Neural cell (in vitro differentiated cells): ENCODE results near the gene ZFR. TPM values are rescaled to one million over a fixed set of nuclear protein-coding genes. Genes with fewer than 3 reads are reported as not detected.

Source experiments
- H2AFZ ChIP-seq: fragments of 200-600, 300-800 bp; sonication (generic), shearing (Covaris generic); 2 replicates; pipeline ENCODE4 v1.6.0; 2014; ENCODE audit warnings: low read depth, mild to moderate bottlenecking, antibody characterized with exemption, low read length, moderate library complexity
- H3F3A ChIP-seq: fragments of 200-600 bp; shearing (Covaris generic); 2 replicates; pipeline ENCODE4 v1.6.1; 2016; ENCODE audit warnings: mild to moderate bottlenecking, moderate library complexity, mixed read lengths, antibody characterized with exemption, low read length; ENCODE audit not compliant: insufficient read depth, poor library complexity, severe bottlenecking
- H3K27ac ChIP-seq: fragments of 200-600, 300-800 bp; sonication (generic), shearing (Covaris generic); 2 replicates; pipeline ENCODE4 v1.5.1; 2014; ENCODE audit warnings: mild to moderate bottlenecking, low read length, moderate library complexity
- H3K27me3 ChIP-seq: fragments of 300-800, 200-600 bp; sonication (generic), shearing (Covaris generic); 2 replicates; pipeline ENCODE4 v1.6.0; 2014; ENCODE audit warnings: mild to moderate bottlenecking, low read depth, low read length, moderate library complexity; ENCODE audit not compliant: insufficient read depth
- H3K36me3 ChIP-seq: fragments of 300-800, 200-600 bp; sonication (generic), shearing (Covaris generic); 2 replicates; pipeline ENCODE4 v1.5.1; 2014; ENCODE audit warnings: mild to moderate bottlenecking, antibody characterized with exemption, low read length, moderate library complexity; ENCODE audit not compliant: insufficient read depth
- H3K4me2 ChIP-seq: fragments of 300-800, 200-600 bp; sonication (generic), shearing (Covaris generic); 2 replicates; pipeline ENCODE4 v1.6.0; 2014; ENCODE audit warnings: mild to moderate bottlenecking, low read length
- H3K4me3 ChIP-seq: fragments of 300-800, 200-600 bp; sonication (generic), shearing (Covaris generic); 2 replicates; pipeline ENCODE4 v1.5.1; 2014; ENCODE audit warnings: mild to moderate bottlenecking, low read length, moderate library complexity
- H3K79me2 ChIP-seq: fragments of 200-600 bp; shearing (Covaris generic); replicated peaks from 2 replicates; pipeline ENCODE4 v1.6.0; 2014; ENCODE audit warnings: mild to moderate bottlenecking, low read length, moderate library complexity; ENCODE audit not compliant: insufficient read depth
- H3K9ac ChIP-seq: fragments of 300-800, 200-600 bp; sonication (generic), shearing (Covaris generic); 2 replicates; pipeline ENCODE4 v1.6.1; 2016; ENCODE audit warnings: mild to moderate bottlenecking, low read length, mixed read lengths
- H3K9me2 ChIP-seq: fragments of 200-600 bp; shearing (Covaris generic); 2 replicates; pipeline ENCODE4 v1.6.1; 2016; ENCODE audit warnings: mild to moderate bottlenecking, low read length, mixed read lengths; ENCODE audit not compliant: insufficient read depth
- H3K9me3 ChIP-seq: fragments of 200-600, 300-800 bp; sonication (generic), shearing (Covaris generic); 2 replicates; pipeline ENCODE4 v1.6.1; 2016; ENCODE audit warnings: mild to moderate bottlenecking, mixed run types, low read length, moderate library complexity, mixed read lengths
- H4K20me1 ChIP-seq: fragments of 200-600 bp; shearing (Covaris generic); 2 replicates; pipeline ENCODE4 v1.6.1; 2016; ENCODE audit warnings: mild to moderate bottlenecking, mixed run types; ENCODE audit not compliant: insufficient read depth
- EP300 ChIP-seq: fragments of 450-650 bp; conservative IDR thresholded peaks from 2 replicates; pipeline ENCODE4 v1.6.1; 2014; ENCODE audit warnings: antibody characterized with exemption, mild to moderate bottlenecking, moderate library complexity; ENCODE audit not compliant: poor library complexity, severe bottlenecking
- EZH2 ChIP-seq: fragments of 200-600, 300-800 bp; shearing (Covaris generic), sonication (generic); IDR thresholded peaks from 2 replicates; pipeline ENCODE4 v1.6.1; 2014; ENCODE audit warnings: antibody characterized with exemption, low read length, borderline replicate concordance, mild to moderate bottlenecking; ENCODE audit not compliant: insufficient read depth, poor library complexity, severe bottlenecking
- MXI1 ChIP-seq: fragments of 450-650 bp; conservative IDR thresholded peaks from 2 replicates; pipeline ENCODE4 v1.6.1; 2014; ENCODE audit warnings: antibody characterized with exemption, mild to moderate bottlenecking; ENCODE audit not compliant: poor library complexity, severe bottlenecking
- POLR2AphosphoS5 ChIP-seq: IDR thresholded peaks from 2 replicates; pipeline ENCODE4 v1.6.1; 2012
- RAD21 ChIP-seq: fragments of 450-650 bp; conservative IDR thresholded peaks from 2 replicates; pipeline ENCODE4 v1.6.1; 2014; ENCODE audit warnings: antibody characterized with exemption, mild to moderate bottlenecking, moderate library complexity
- SMC3 ChIP-seq: fragments of 450-650 bp; conservative IDR thresholded peaks from 2 replicates; pipeline ENCODE4 v1.6.1; 2014; ENCODE audit warnings: antibody characterized with exemption, mild to moderate bottlenecking, moderate library complexity; ENCODE audit not compliant: poor library complexity
- TAF1 ChIP-seq: IDR thresholded peaks from 2 replicates; pipeline ENCODE4 v1.6.1; 2012; ENCODE audit warnings: low read depth
- polyA plus RNA-seq: library from polyadenylated mRNA; depleted of rRNA; stranded (reverse); fragments of >200 nt; gene quantifications from 2 replicates; pipeline ENCODE4 v1.2.3, GENCODE V29; 2014
- TF ChIP-seq, protein P1 (sequence below): IDR thresholded peaks from 2 replicates; pipeline ENCODE4 v1.6.1; 2012; ENCODE audit warnings: borderline replicate concordance
- TF ChIP-seq, protein P2 (sequence below): fragments of 450-650 bp; IDR thresholded peaks from 2 replicates; pipeline ENCODE4 v1.5.1; 2014; ENCODE audit warnings: antibody characterized with exemption, mild to moderate bottlenecking, moderate library complexity; ENCODE audit not compliant: poor library complexity, severe bottlenecking

The ZFR gene
- polyA plus RNA-seq, 1 donor from 2014 or later: 141 TPM

DNA sequence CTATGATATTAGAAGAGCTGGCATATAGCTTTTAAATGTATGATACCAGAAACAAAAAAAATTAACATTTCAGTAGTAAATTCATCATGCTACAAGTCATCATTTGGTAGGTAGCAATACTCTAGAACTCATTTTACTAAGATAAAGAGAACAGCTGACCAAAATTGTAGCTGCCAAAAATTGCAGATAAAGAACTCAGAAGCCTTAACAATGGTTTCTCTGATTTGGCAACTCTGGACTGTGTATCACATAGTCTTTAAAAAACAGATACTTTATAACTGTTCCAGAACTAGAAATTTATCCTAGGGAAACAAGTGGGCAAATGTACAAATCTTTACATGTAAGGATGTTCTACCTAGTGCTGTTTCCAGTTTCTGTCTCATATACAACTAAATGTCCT lies 33.9 kb downstream of the ZFR start:
- H3K4me2 ChIP-seq: no peak overlapping the region
- H3K36me3 ChIP-seq: peaks cover 14% of the 10 kb centered on the region
- H3F3A ChIP-seq: no peaks in the 10 kb centered on the region
- TF ChIP-seq, protein P1, sequence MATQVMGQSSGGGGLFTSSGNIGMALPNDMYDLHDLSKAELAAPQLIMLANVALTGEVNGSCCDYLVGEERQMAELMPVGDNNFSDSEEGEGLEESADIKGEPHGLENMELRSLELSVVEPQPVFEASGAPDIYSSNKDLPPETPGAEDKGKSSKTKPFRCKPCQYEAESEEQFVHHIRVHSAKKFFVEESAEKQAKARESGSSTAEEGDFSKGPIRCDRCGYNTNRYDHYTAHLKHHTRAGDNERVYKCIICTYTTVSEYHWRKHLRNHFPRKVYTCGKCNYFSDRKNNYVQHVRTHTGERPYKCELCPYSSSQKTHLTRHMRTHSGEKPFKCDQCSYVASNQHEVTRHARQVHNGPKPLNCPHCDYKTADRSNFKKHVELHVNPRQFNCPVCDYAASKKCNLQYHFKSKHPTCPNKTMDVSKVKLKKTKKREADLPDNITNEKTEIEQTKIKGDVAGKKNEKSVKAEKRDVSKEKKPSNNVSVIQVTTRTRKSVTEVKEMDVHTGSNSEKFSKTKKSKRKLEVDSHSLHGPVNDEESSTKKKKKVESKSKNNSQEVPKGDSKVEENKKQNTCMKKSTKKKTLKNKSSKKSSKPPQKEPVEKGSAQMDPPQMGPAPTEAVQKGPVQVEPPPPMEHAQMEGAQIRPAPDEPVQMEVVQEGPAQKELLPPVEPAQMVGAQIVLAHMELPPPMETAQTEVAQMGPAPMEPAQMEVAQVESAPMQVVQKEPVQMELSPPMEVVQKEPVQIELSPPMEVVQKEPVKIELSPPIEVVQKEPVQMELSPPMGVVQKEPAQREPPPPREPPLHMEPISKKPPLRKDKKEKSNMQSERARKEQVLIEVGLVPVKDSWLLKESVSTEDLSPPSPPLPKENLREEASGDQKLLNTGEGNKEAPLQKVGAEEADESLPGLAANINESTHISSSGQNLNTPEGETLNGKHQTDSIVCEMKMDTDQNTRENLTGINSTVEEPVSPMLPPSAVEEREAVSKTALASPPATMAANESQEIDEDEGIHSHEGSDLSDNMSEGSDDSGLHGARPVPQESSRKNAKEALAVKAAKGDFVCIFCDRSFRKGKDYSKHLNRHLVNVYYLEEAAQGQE: no peak
- TF ChIP-seq RAD21 (no peak), POLR2AphosphoS5 (no peak), TAF1 (no peak), EP300 (no peak), EZH2 (no peak), MXI1 (no peak), SMC3 (no peak)
- TF ChIP-seq, protein P2, sequence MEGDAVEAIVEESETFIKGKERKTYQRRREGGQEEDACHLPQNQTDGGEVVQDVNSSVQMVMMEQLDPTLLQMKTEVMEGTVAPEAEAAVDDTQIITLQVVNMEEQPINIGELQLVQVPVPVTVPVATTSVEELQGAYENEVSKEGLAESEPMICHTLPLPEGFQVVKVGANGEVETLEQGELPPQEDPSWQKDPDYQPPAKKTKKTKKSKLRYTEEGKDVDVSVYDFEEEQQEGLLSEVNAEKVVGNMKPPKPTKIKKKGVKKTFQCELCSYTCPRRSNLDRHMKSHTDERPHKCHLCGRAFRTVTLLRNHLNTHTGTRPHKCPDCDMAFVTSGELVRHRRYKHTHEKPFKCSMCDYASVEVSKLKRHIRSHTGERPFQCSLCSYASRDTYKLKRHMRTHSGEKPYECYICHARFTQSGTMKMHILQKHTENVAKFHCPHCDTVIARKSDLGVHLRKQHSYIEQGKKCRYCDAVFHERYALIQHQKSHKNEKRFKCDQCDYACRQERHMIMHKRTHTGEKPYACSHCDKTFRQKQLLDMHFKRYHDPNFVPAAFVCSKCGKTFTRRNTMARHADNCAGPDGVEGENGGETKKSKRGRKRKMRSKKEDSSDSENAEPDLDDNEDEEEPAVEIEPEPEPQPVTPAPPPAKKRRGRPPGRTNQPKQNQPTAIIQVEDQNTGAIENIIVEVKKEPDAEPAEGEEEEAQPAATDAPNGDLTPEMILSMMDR: no peak
- H3K9ac ChIP-seq: no peak overlapping the region
- H2AFZ ChIP-seq: no peak overlapping the region
- H3K27me3 ChIP-seq: no peaks in the 10 kb centered on the region
- H3K4me3 ChIP-seq: no peak overlapping the region
- peaks cover 10% of the 10 kb centered on the region for H3K79me2 ChIP-seq
- no peaks in the 10 kb centered on the region for H3K9me2 ChIP-seq
- H3K9me3 ChIP-seq: no peaks in the 10 kb centered on the region
- no peak overlapping the region for H3K27ac ChIP-seq
- H4K20me1 ChIP-seq: no peaks in the 10 kb centered on the region

DNA sequence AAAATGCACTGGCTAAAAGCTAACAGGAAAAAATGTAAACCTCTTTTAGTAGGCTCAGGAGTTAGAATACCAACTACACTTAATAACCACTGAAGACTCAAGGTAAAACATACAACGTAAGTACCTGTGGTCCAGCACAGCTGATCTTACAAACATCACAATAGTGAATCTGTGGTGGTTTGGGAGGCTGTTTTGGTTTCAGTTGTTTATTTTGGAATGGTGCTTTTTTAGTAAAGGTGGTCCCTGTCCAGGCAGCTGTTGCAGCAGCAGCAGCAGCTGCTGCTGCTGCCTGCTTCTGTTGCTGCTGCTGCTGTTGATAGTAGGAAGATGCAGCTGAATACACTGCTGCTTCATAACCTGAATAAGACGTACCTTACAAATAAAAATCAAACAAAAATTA lies 37.9 kb downstream of the ZFR start:
- H2AFZ ChIP-seq: no peak overlapping the region
- H3K79me2 ChIP-seq: peaks cover 10% of the 10 kb centered on the region
- H3K27me3 ChIP-seq: no peaks in the 10 kb centered on the region
- H3K9me3 ChIP-seq: no peaks in the 10 kb centered on the region
- H3K9me2 ChIP-seq: no peaks in the 10 kb centered on the region
- no peaks in the 10 kb centered on the region for H4K20me1 ChIP-seq
- no peaks in the 10 kb centered on the region for H3F3A ChIP-seq
- H3K4me3 ChIP-seq: no peak overlapping the region
- TF ChIP-seq, protein P1: no peak
- TF ChIP-seq TAF1 (no peak), EP300 (no peak), EZH2 (no peak), MXI1 (no peak), POLR2AphosphoS5 (no peak)
- TF ChIP-seq, protein P2: no peak
- H3K36me3 ChIP-seq: peaks cover 5% of the 10 kb centered on the region
- H3K4me2 ChIP-seq: no peak overlapping the region
- H3K9ac ChIP-seq: no peak overlapping the region
- no peak overlapping the region for H3K27ac ChIP-seq
